CD14-positive monocyte (primary cell): ENCODE measurements around the gene LYRM4. TPM values are rescaled to one million over a fixed set of nuclear protein-coding genes. Genes with fewer than 3 reads are reported as not detected.

Experiments
- DNase-seq, 3 donors: peaks; one replicate each; pipeline ENCODE4 v3.0.0-alpha.2; 2011 to 2022
- H2AFZ ChIP-seq: 2 replicates; pipeline ENCODE4 v1.6.0; 2012; ENCODE audit warnings: mild to moderate bottlenecking, low read depth, low read length, inconsistent platforms; ENCODE audit not compliant: insufficient read depth, poor library complexity, severe bottlenecking
- H3K27ac ChIP-seq, 2 donors: 1 replicate in 1 of 2; 2 replicates in 1 of 2; pipeline ENCODE4 v1.5.1; 2012 to 2013; ENCODE audit warnings: low read length in 2 of 2, control low read depth in 1 of 2, inconsistent platforms in 1 of 2, low read depth in 1 of 2, mild to moderate bottlenecking in 1 of 2
- H3K27me3 ChIP-seq, 2 donors: one replicate each; pipeline versions ENCODE4 v1.6.0 to v1.6.1; 2011 to 2013; ENCODE audit warnings: low read length in 2 of 2; ENCODE audit not compliant: control insufficient read depth in 2 of 2, insufficient read depth in 2 of 2
- H3K36me3 ChIP-seq, 2 donors: replicated peaks in 1 of 2; 1 replicate in 1 of 2; 2 replicates in 1 of 2; pipeline versions ENCODE4 v1.5.1 to v1.6.1; 2012 to 2013; ENCODE audit warnings: low read length in 2 of 2, control low read depth in 1 of 2, inconsistent platforms in 1 of 2, mild to moderate bottlenecking in 1 of 2; ENCODE audit not compliant: insufficient read depth in 2 of 2, control insufficient read depth in 1 of 2
- H3K4me1 ChIP-seq, 2 donors: 1 replicate in 1 of 2; 2 replicates in 1 of 2; pipeline versions ENCODE4 v1.5.1 to v1.6.1; 2012 to 2013; ENCODE audit warnings: low read length in 2 of 2, control low read depth in 1 of 2, inconsistent platforms in 1 of 2, mild to moderate bottlenecking in 1 of 2, moderate library complexity in 1 of 2; ENCODE audit not compliant: insufficient read depth in 2 of 2, control insufficient read depth in 1 of 2
- H3K4me2 ChIP-seq: replicated peaks from 2 replicates; pipeline ENCODE3; 2012; ENCODE audit warnings: low read length, moderate library complexity, mild to moderate bottlenecking; ENCODE audit not compliant: poor library complexity, severe bottlenecking; ENCODE audit errors: extremely low read depth
- H3K4me3 ChIP-seq, 3 experiments: fragments of 200-600 bp in 1 of 3; sonication (generic) in 1 of 3; replicated peaks in 1 of 3; 1 replicate in 2 of 3; 2 replicates in 1 of 3; pipeline ENCODE4 v1.5.1; 2011 to 2013; ENCODE audit warnings: low read length in 3 of 3, mild to moderate bottlenecking in 3 of 3, control low read depth in 2 of 3, low read depth in 2 of 3, inconsistent platforms in 1 of 3, moderate library complexity in 1 of 3
- H3K79me2 ChIP-seq: 2 replicates; pipeline ENCODE4 v1.6.0; 2012; ENCODE audit warnings: mild to moderate bottlenecking, control low read depth, inconsistent platforms, low read length, moderate library complexity; ENCODE audit not compliant: insufficient read depth
- H3K9ac ChIP-seq: 2 replicates; pipeline ENCODE4 v1.6.0; 2017; ENCODE audit warnings: low read length, mild to moderate bottlenecking; ENCODE audit not compliant: insufficient read depth, poor library complexity, severe bottlenecking
- H3K9me3 ChIP-seq, 2 donors: replicated peaks in 1 of 2; 1 replicate in 1 of 2; 2 replicates in 1 of 2; pipeline versions ENCODE4 v1.5.1 to v1.6.1; 2012 to 2013; ENCODE audit warnings: low read length in 2 of 2, control low read depth in 1 of 2; ENCODE audit not compliant: control insufficient read depth in 1 of 2, insufficient read depth in 1 of 2
- H4K20me1 ChIP-seq: 2 replicates; pipeline ENCODE4 v1.6.0; 2012; ENCODE audit warnings: mild to moderate bottlenecking, low read length, control low read depth, moderate library complexity; ENCODE audit not compliant: insufficient read depth
- H3K27ac Mint-ChIP-seq, 7 donors: one replicate each; pipeline ENCODE4 v1.8.0; 2020; ENCODE audit warnings: mild to moderate bottlenecking in 7 of 7, mixed read lengths in 7 of 7, moderate library complexity in 6 of 7, inconsistent platforms in 2 of 7
- H3K27me3 Mint-ChIP-seq, 3 donors: one replicate each; pipeline ENCODE4 v1.8.0; 2021 to 2022; ENCODE audit warnings: low read depth in 3 of 3, mild to moderate bottlenecking in 3 of 3, mixed read lengths in 3 of 3, moderate library complexity in 3 of 3, inconsistent platforms in 1 of 3
- H3K36me3 Mint-ChIP-seq, 2 donors: one replicate each; pipeline ENCODE4 v1.8.0; 2020; ENCODE audit warnings: mixed read lengths in 2 of 2, inconsistent platforms in 1 of 2, mild to moderate bottlenecking in 1 of 2
- H3K4me1 Mint-ChIP-seq: one replicate; pipeline ENCODE4 v1.8.0; 2020; ENCODE audit warnings: mild to moderate bottlenecking, mixed read lengths
- H3K4me3 Mint-ChIP-seq, 2 donors: one replicate each; pipeline ENCODE4 v1.8.0; 2020; ENCODE audit warnings: mild to moderate bottlenecking in 2 of 2, mixed read lengths in 2 of 2, moderate library complexity in 1 of 2
- H3K9me3 Mint-ChIP-seq, 7 donors: one replicate each; pipeline ENCODE4 v1.8.0; 2020 to 2022; ENCODE audit warnings: mixed read lengths in 7 of 7, mild to moderate bottlenecking in 6 of 7, moderate library complexity in 6 of 7, inconsistent platforms in 2 of 7
- WGBS: methylation state at CpG from one replicate; pipeline ENCODE4 v1.1.5; 2013; ENCODE audit warnings: missing lambda C conversion rate; ENCODE audit not compliant: insufficient coverage; 5-methylcytosine and 5-hydroxymethylcytosine counted together
- intact Hi-C, 2 donors: fragments of 100-400 bp; cut with micrococcal nuclease; formaldehyde crosslinking; loops; one replicate each; pipeline versions ENCODE4 v1.15.0 to v1.15.1; 2023
- polyA plus RNA-seq, 3 donors: library from polyadenylated mRNA; depleted of rRNA in 1 of 3; unstranded in 2 of 3; stranded (reverse) in 1 of 3; fragments of 300-500 nt in 2 of 3; fragments of >200 nt in 1 of 3; fragmentation: Illumina TruSeq in 2 of 3; gene quantifications; 1 replicate in 2 of 3; 2 replicates in 1 of 3; pipeline ENCODE4 v1.2.3, GENCODE V29; 2012 to 2021
- TF ChIP-seq, protein P1 (sequence below): fragments of 200-600 bp; IDR thresholded peaks from one replicate; pipeline ENCODE4 v1.8.0; 2022; ENCODE audit warnings: antibody characterized with exemption, mild to moderate bottlenecking

Gene LYRM4
- polyA plus RNA-seq, 3 donors, result 13.7 to 19.6 (median 18.1) TPM

DNA sequence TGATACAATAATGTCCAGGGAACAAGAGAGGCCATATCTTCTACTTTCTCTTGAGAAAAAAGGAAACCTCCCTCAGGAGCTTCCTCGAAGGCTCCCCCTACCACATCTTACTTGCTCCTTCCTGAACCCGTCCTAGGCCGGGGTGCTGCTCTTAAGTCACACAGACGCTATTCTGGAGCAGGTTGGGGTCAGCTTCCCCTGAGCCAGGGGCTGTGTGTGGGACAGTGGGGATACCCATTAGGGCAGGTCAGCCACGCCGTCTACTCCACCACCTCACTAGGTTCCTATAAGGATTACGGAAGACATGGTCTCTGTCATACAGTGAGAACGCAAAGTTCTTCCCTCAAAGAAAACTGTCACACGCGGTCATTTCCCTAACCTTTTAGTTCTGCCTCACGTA lies 183.8 kb downstream of the LYRM4 start:
- intact Hi-C loops, result no loop called here
- H3K4me1 ChIP-seq, result peaks cover under 1% of the 10 kb centered on the region in 2 donors
- peaks cover 2 to 10% (median 3%) of the 10 kb centered on the region in 3 donors for H3K27me3 Mint-ChIP-seq
- no peaks in the 10 kb centered on the region for H3K79me2 ChIP-seq
- H3K9me3 Mint-ChIP-seq, result peaks cover 0 to 2% (median 0%) of the 10 kb centered on the region in 7 donors
- H3K9ac ChIP-seq, result no peak overlapping the region
- H3K4me2 ChIP-seq, result no peak overlapping the region
- no peaks in the 10 kb centered on the region for H3K36me3 ChIP-seq
- H3K27ac ChIP-seq, result no peak overlapping the region
- 80% methylated on average over 3 of the region's 11 CpGs for WGBS
- H3K27me3 ChIP-seq, result no peaks in the 10 kb centered on the region
- H3K9me3 ChIP-seq, result no peaks in the 10 kb centered on the region
- no peaks in the 10 kb centered on the region for H4K20me1 ChIP-seq
- no peak overlapping the region for H3K27ac Mint-ChIP-seq
- H3K36me3 Mint-ChIP-seq, result no peaks in the 10 kb centered on the region
- no peak overlapping the region for H3K4me3 Mint-ChIP-seq
- no peak overlapping the region for H3K4me3 ChIP-seq
- H2AFZ ChIP-seq, result no peak overlapping the region
- DNase-seq, result no peak
- H3K4me1 Mint-ChIP-seq, result peaks cover under 1% of the 10 kb centered on the region
- TF ChIP-seq, protein P1, sequence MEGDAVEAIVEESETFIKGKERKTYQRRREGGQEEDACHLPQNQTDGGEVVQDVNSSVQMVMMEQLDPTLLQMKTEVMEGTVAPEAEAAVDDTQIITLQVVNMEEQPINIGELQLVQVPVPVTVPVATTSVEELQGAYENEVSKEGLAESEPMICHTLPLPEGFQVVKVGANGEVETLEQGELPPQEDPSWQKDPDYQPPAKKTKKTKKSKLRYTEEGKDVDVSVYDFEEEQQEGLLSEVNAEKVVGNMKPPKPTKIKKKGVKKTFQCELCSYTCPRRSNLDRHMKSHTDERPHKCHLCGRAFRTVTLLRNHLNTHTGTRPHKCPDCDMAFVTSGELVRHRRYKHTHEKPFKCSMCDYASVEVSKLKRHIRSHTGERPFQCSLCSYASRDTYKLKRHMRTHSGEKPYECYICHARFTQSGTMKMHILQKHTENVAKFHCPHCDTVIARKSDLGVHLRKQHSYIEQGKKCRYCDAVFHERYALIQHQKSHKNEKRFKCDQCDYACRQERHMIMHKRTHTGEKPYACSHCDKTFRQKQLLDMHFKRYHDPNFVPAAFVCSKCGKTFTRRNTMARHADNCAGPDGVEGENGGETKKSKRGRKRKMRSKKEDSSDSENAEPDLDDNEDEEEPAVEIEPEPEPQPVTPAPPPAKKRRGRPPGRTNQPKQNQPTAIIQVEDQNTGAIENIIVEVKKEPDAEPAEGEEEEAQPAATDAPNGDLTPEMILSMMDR, result no peak

DNA sequence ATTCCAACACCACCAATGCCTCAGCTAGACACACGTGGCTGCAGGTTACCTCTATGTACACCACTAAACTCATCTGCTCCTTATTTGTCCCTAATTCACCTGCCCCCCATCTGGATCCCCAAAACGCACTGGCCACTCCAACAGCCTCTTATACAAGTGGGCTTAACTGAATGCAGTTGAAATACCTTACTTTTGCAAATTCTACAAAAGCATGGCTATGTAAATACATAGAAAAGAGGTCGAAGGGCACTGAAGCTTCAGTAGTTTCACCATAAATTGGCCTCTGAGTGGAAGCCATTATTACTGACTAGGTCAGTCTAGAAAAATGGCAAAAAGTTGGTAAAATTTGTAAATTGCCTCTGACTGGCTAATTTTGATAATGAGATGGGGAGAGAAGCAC lies 186.8 kb downstream of the LYRM4 start:
- TF ChIP-seq, protein P1, result no peak
- peaks cover 0 to 2% (median 0%) of the 10 kb centered on the region in 7 donors for H3K9me3 Mint-ChIP-seq
- no peak overlapping the region for H3K9ac ChIP-seq
- no peaks in the 10 kb centered on the region for H3K4me1 Mint-ChIP-seq
- H3K4me3 ChIP-seq, result no peak overlapping the region
- H3K36me3 Mint-ChIP-seq, result no peaks in the 10 kb centered on the region
- no peak overlapping the region for H3K27ac ChIP-seq
- H3K9me3 ChIP-seq, result no peaks in the 10 kb centered on the region
- DNase-seq, result no peak
- intact Hi-C loops, result no loop called here
- no peak overlapping the region for H3K4me2 ChIP-seq
- H3K4me3 Mint-ChIP-seq, result no peak overlapping the region
- WGBS, result 100% methylated on average over 2 of the region's 3 CpGs
- no peaks in the 10 kb centered on the region for H3K27me3 ChIP-seq
- no peak overlapping the region for H3K27ac Mint-ChIP-seq
- H3K4me1 ChIP-seq, result no peaks in the 10 kb centered on the region
- H2AFZ ChIP-seq, result no peak overlapping the region
- no peaks in the 10 kb centered on the region for H3K36me3 ChIP-seq
- H3K79me2 ChIP-seq, result no peaks in the 10 kb centered on the region
- H3K27me3 Mint-ChIP-seq, result peaks cover 0 to 4% (median 4%) of the 10 kb centered on the region in 3 donors
- H4K20me1 ChIP-seq, result no peaks in the 10 kb centered on the region
